HepG2 (cell line): ENCODE results near the gene KCNAB1. TPM values are rescaled to one million over a fixed set of nuclear protein-coding genes. Genes with fewer than 3 reads are reported as not detected.

Experiments
- ARHGAP35 ChIP-seq: sonication (generic); formaldehyde crosslinking; IDR thresholded peaks from 2 replicates; pipeline ENCODE4 v1.9.0; 2022; ENCODE audit warnings: mild to moderate bottlenecking, inconsistent platforms, moderate library complexity, missing genetic modification reagents, borderline replicate concordance
- ATM ChIP-seq: fragments of 450-650 bp; IDR thresholded peaks from 2 replicates; pipeline ENCODE4 v1.7.1; 2017; ENCODE audit warnings: mild to moderate bottlenecking, borderline replicate concordance
- GPN1 ChIP-seq: sonication (generic); formaldehyde crosslinking; IDR thresholded peaks from 2 replicates; pipeline ENCODE4 v1.5.1; 2020; ENCODE audit warnings: missing genetic modification reagents, borderline replicate concordance
- ZNF3 ChIP-seq: IDR thresholded peaks from 2 replicates; pipeline ENCODE4 v1.7.0; 2017; ENCODE audit warnings: inconsistent platforms
- ZNF407 ChIP-seq: sonication (generic); formaldehyde crosslinking; IDR thresholded peaks from one replicate; pipeline ENCODE4 v1.5.1; 2020; ENCODE audit warnings: mild to moderate bottlenecking, missing genetic modification reagents; ENCODE audit errors: not compliant biosample characterization
- ZNF552 ChIP-seq: sonication (generic); formaldehyde crosslinking; IDR thresholded peaks from 2 replicates; pipeline ENCODE4 v1.9.0; 2022; ENCODE audit warnings: missing genetic modification reagents, mild to moderate bottlenecking, borderline replicate concordance
- ZNF609 ChIP-seq: sonication (generic); formaldehyde crosslinking; IDR thresholded peaks from 2 replicates; pipeline ENCODE4 v1.4.0; 2020; ENCODE audit warnings: mild to moderate bottlenecking, missing genetic modification reagents, borderline replicate concordance
- polyA plus RNA-seq, 8 experiments: library from polyadenylated mRNA; depleted of rRNA in 3 of 8; stranded (reverse) in 7 of 8; unstranded in 1 of 8; fragments of >200 nt; fragmentation: Illumina TruSeq in 4 of 8; extraction: Trizol in 4 of 8; gene quantifications; 2 replicates each; pipeline versions ENCODE4 v1.2.1 to v1.2.3, GENCODE V29; 2011 to 2016; ENCODE audit warnings: low read depth in 4 of 8, missing spikeins in 1 of 8, mixed read lengths in 1 of 8; ENCODE audit not compliant: insufficient read depth in 1 of 8
- total RNA-seq, 5 experiments: library from RNA; depleted of rRNA; stranded (reverse); fragments of >200 nt; fragmentation: Illumina TruSeq; extraction: Trizol; gene quantifications; 2 replicates each; pipeline ENCODE4 v1.2.3, GENCODE V29; 2016; ENCODE audit warnings: low read depth in 1 of 5

Gene KCNAB1
- total and polyA plus RNA-seq, 2 of the 13 experiments (the other 11 are each of a cell fraction or from before 2014, with no cell fraction given), result not detected

GRCh38 chr3:156433138-156433537 lies 312.8 kb downstream of the KCNAB1 start (continued):
- no peak for TF ChIP-seq ZNF609
- no peak for TF ChIP-seq GPN1 (CRISPR knock-in tag)
- TF ChIP-seq ATM, result no peak
- no peak for TF ChIP-seq ARHGAP35 (CRISPR knock-in tag)
- no peak for TF ChIP-seq ZNF552 (CRISPR knock-in tag)
- TF ChIP-seq ZNF407 (CRISPR knock-in tag), result no peak
- TF ChIP-seq ZNF3 (CRISPR knock-in tag), result no peak
